ENCODE data around the gene PMFBP1.

PMFBP1 gene

DNA sequence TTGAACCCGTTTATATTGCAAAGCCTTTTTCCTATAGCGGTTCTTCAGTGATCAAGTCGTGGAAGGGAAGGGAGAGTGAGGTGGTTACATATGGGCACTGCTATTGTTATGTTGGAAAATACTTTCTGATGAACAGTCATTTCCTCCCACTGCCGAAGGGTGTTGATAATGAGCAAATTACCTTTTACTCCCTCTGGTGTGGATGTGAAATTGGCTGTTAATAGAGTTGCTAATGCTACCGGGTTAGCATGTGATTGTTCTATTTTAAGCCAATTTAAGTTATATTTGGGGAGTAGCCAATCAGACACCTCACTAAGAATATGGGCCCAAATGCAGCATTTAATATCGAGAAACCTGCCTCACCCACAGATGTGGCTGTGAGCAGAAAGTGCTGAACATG lies 15.6 kb upstream of the PMFBP1 start:
- no peak for DNase-seq

DNA sequence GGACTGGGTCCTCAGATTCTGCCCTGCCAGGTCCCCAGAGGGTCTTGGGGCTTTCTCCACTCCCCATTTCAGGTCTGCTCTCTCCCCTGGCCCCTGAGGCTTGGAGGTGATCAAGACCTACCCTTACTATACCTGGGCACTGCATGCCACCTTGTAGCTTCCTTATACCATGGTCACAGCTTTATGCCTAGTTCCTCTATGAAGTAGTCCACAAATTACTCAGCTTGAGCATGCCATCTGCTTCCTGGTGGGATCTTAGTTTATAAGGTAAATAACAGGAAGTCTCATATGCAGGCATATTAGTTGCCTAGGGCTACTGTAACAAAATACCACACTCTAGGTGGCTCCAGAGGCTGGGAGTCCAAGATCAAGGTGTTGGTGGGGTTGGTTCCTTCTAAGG lies 11.0 kb upstream of the PMFBP1 start:
- no peak for DNase-seq

DNA sequence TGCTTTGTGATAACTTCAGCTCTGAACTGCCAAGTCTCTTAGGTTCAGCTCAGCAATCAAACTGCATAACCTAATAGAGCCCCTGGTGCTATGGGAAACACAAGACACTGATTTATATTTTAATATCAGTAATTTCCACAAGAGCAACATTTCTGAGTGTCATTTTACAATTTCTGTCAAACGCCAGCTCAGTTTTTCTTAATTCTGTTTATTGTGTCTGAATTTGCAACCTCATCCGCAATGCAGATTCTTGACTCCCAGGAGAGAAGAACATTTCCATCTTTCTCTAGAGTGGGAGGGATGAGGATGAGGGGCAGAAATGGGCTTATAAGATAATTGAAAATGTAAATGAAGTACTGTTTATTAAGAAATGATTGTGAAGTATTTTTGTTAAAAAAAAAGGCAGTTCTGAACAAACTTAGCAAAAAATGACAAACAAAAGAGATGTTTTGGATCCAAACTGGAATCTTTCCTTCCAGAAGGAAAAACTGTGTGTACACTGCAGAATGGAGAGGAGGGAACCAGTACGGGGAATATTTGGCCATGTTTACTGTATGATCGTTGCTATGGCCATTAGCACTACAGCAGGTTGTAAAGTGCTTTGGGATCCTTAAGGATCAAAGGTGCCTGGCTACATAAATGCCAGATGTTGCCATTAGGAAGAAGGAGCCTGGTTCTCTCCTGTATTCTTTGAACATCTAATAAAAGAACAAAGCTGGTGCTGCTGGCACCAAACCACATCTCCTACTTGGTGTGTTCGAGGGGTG lies 7.4 kb upstream of the PMFBP1 start:
- no peak for DNase-seq

DNA sequence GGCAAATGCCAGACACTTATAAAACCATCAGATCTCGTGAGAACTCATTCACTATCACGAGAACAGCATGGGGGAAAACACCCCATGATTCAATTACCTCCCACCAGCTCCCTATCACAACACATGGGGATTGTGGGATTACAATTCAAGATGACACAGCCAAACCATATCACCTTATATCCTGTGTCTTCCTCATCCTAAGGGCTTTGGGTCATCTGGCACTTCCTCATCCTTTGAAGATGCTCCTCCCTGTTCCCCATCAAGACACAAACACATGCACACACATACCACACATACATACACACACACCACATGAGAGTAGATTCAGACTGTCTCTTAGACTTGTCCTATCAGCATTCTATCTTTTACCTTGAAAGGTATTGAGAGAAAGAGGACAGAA lies 2.8 kb upstream of the PMFBP1 start:
- DNase-seq: no peak

DNA sequence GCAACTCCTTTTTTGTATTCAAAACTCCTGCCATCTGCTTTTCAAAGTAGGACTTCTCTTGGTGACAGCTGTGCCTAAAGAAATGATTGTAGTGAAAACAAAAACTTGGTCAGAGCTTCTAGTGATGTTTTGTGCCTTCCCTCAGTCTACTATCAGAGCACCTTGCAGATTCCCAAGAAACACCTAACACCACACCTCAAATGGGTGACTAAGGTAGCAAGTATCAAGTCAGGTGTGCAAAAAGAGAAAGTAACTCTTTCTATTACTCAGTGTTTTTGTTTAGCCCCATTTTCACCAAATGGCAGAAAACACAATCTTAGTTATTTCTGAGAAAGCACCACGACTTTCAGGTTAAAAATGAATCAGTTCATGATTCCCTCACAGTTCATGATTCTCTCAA lies 2.0 kb upstream of the PMFBP1 start:
- DNase-seq: no peak

DNA sequence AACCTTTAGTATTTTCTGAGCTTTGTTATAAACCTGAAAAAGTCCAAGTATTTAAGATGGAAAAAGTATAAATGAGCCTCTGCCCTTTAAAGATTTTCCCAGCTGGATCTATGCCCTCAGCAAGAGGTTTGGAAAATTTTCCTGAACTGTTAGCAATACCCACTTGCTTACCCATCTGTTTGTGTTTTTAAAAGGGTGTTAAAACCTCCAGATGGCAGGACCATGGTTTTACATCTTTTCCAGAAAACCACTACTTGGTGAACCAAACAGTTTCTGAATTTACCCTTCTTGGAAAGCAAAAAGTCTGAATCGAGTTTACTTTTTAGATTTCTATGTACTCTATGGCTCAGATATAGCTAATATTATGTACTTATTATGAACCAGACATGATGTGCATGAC lies 719 bp downstream of the PMFBP1 start:
- DNase-seq: no peak

DNA sequence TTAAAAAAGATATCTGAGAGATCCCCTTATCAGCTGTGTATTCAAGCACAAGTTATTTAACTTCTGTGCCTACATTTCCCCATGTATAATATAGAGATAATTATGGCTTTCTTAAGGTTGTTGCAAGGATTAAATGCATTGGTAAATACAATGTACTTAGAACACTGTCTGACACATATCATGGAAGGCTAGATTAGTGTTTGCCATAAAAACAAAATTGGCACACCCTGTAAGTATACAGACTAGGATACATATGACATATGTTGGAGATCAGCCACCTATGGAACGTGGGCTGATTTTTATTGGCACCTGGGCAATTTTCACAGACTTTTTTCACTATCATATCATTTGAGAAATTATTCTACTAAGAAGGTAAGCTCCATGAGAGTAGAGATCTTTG lies 2.2 kb downstream of the PMFBP1 start:
- no peak for DNase-seq

DNA sequence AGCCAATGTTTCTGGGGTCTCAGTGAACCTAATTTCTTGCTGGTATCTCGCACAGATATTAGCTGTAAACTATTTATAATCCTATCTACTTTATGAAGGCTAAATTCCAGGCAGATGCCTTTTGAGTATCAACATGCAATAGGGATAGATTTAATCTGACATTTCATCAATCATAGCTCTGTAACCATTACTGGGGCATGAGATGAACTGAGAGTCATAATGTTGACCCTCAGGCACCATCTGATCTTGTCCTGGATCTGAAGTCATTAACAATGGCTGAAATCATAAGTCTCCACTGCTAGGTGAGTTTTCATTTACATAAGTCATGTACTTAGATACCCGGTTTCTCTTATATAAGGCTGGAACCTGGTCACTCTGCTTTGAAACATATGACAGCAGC lies 3.6 kb downstream of the PMFBP1 start:
- DNase-seq: no peak

DNA sequence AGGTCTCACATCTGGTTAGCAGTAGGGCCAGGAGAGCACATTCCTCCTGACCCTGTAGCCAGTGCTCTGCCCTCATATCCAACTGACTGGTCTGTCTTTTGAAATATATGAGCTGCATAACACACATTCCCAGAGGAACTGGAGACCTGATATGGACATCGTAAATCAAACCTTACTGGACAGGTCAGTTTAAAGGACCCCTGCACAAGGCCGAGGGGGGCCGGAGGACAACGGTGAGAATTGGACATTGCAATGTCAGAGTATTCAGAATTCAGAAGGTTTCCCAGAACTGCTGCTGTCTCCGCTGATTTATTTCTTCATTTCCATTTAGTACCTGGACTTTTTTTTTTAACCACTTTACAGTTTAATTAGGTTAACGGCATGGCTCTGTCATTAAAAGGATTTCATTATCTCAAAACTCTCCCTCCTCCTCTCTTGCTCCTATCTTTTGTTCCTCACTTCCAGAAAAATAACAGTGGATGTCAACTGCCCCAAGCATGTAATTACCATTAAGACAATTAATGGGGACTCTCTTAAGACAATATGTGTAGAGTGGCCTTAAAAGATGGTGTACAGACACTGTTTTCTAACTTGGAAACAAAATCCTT lies 4.9 kb downstream of the PMFBP1 start:
- no peak for DNase-seq

DNA sequence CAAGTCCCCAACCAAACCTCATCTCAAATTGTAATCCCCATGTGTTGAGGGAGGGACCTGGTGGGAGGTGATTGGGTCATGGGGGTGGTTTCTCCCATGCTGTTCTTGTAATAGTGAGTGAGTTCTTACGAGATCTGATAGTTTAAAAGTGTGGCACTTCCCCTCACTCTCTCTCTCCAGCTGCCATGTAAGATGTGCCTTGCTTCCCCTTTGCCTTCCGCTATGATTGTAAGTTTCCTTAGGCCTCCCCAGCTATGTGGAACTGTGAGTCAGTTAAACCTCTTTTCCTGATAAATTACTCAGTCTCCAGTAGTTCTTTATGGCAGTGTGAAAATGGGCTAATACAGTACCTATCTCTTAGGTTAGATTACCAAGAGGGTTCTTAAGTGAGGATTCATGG lies 5.8 kb downstream of the PMFBP1 start:
- no peak for DNase-seq

DNA sequence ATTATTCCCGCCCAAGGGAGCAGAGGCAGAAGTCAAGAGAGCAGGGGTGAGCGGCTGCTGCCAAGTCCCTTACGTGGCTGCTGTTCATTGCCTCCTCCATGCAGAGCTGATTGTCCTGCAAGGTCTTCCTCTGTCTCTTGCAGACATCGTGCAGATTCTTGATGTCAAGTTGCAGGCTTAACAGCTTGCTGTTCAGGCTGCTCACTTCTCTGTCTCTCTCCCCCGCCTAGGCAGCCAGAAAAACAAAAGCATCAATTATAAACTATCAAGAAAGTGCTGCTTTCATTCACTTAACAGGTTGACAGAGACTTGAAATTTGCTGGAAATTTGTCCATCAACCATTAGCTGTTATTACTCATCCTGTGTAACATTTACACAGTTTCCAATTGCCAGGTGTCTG lies 7.3 kb downstream of the PMFBP1 start:
- DNase-seq: no peak

DNA sequence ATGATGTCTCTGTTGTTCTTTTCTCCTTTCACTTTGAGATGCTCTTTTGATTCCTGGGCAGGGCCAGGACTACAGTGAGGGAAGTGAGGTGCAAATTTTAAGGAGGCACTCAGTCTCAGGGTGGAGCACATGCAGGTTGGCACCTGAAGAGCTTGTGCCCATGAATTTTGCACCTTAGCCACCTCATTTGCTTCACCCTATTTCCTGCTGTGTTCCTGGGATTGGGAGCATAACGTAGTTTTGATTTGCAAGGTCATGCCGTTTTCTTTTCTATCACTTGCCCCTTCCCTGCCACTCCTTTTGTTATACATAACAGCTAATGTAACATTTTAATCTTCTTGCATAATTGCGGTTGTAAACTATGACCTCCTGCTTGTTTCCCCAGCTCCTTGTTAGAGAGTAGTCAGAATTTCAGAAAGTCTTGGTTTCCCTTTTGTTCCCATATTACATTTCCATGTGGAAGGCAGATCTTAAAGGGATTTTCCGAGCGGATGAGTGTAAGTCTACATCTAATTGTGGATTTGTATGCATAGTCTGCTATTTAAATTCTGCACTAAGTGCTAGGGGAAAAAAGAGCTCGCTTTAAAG lies 9.8 kb downstream of the PMFBP1 start:
- no peak for DNase-seq

DNA sequence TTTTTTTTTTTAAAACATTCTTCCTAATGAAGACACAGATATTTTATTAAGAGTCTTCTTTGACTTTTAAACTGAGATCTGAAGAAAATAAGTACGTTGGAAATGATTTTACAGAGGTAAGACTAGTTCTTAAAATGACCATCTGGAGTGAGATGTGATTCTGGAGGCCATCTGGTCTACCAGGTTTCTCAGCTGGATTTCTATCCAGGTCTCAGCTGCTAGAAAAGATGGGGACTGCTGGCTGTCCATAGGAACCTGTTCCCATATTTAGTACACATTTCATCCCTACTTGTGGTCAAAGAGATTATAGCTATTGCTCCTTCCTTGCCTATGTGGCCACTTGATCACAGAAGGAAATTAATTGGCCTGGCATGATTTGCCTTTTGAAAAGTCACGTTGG lies 12.2 kb downstream of the PMFBP1 start:
- DNase-seq: no peak

DNA sequence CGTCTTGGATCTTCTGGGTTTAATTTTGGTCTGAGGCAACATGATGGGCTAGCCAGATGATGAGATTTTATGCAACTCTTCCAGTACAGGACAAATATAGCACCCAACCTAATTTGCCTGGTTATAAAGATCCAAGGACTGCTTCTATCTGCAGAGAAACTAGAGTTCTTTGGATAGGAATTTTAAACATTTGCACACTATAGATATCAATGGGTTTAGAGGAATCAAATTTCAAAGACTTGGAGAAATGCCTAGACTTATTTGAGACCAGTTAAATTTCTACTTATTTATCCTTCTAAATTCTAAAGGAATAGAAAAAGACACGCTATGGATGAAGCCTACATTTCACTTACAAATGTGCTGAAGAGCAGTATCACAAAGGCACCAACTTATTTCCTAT lies 12.6 kb downstream of the PMFBP1 start:
- no peak for DNase-seq

DNA sequence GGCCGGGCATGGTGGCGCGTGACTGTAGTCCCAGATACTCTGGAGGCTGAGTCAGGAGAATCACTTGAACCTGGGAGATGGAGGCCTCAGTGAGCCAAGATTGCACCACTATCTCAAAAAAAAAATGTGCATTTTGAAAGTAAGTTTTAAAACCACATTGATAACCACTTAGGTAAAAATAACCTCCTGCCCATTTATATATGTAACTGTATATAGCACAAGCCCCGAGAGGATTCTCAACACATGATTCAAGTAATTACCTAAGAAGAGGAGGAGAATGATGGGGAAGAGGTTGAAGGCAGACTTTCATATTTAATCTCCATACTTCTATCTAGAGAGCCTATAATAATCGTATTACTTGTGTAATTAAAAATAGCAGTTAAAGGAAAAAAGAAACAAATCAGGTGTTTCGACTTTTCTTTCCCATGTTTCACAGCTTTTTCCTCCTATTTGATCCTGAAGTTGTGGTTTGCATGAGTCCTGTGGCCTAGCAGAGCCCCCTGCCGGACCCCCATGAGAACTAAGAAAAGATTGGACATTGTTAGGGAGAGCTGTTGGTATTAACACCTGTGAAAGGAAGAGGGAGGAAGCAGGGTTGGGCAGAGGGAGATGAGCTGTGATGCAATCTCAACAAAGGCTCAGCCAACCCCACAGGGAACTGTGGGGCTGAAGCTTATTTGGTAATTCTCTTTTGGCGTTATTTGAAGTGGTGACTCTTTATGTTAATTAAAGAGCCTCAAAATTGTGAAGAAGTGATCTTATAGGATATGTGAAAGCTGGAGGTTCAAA lies 22.1 kb downstream of the PMFBP1 start:
- no peak for DNase-seq

DNA sequence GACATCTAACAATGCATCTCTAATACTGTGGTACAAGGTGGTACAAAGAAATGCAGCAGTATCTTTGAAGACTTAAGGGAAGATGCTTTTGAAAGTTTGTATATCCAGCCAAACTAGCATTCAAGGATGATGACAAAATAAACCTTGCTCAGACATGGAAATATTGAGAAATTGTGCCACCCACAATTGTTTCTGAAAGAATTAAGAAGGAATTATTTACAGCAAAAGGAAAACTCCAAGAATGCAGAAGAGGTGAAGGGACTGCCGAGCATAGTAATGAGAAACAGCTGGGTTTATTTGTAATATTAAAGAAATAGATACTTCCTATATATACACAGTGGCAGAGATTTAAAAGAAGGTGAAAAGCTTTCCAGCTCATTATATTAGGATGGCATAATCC lies 29.5 kb downstream of the PMFBP1 start:
- no peak for DNase-seq

DNA sequence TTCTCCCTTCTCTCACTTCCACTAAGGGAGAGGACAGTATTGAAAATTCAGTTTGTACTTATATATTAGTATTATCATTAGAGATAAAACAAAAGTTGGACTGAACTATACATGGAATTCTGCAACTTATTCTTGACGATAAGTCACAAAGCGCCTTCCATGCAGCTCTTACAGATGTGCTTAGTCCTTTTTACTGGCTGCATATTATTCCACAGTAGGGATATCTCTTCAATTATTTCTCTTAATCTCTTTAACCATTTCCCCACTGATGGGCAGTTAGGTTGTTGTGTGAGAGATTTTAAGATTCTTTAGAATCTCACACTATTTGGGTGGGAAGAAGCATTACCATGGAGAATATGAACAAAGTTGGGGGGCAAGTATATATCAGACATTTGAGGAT lies 32.0 kb downstream of the PMFBP1 start:
- DNase-seq: no peak

DNA sequence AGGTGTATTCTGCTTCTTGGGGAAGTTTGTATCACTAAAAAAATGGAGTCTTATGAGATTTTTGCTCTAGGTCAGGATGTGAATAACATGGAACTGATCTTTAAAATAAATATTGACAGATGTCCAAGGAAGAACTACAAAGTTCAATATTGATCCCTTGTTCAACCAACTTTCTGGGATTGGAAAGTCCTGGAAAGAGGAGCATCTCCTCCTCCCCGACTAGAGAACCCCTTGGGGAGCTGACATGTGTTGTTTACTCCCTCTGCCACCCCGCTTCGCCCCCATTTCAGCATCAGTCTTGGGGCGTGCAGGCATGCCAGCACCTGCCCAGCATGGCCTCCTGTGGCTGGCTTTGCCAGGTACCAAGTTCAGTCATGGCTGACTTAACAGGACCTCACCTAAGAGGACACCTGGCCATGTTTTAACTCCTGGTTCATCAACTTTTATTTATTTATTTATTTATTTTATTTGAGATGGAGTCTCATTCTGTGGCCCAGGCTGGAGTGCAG lies 33.8 kb downstream of the PMFBP1 start:
- DNase-seq: no peak

DNA sequence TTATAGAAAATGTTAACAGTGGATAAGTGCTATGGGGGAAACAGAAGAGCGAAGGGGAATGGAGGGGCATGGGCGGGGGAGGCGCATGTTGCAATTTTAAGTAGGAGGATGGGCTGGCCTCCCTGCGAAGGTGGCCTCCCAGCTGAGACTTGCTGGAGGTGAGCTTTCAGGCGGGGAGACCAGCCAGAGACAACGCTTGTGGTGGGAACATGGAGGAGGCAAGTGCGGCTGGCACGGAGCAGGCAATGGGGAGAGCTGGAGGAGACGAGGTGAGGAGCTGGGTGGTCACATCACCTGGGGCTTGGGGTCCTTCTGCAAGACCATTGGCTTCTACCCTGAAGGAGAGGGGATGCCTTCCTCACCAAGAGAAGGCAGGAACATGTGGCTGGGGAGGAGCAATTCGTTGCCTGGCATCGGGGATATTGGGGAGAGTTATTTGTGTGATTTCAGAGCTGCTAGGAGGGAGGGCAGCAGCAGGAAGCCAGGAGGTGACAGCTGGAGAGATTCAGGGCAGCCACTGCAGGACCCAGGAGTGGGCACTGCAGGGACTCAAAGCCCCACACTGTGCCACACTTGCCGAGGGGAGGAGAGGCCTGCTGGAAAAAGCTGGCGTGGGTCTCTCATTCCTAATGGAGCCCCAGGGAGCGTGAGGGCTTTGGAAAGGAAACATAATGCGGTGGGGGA lies 34.4 kb downstream of the PMFBP1 start:
- DNase-seq: no peak

DNA sequence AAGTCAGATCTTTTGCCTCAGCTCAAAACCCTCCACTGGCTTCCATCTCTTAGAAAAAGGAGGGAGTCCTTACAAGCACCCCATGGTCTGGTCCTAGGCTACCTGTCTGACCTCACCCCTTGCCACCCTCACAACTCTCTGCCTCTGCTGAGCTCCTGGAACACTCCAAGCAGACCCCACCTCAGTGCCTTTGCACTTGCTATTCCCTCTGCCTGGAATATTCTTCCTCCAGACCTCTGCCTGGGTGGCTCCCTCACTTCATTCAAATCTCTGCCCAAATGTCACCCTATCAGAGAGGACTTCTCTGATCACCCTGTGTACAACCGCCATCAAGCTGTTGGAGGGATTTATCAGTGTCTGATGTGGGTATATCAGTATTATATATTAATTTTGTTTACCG lies 37.4 kb downstream of the PMFBP1 start:
- no peak for DNase-seq

DNA sequence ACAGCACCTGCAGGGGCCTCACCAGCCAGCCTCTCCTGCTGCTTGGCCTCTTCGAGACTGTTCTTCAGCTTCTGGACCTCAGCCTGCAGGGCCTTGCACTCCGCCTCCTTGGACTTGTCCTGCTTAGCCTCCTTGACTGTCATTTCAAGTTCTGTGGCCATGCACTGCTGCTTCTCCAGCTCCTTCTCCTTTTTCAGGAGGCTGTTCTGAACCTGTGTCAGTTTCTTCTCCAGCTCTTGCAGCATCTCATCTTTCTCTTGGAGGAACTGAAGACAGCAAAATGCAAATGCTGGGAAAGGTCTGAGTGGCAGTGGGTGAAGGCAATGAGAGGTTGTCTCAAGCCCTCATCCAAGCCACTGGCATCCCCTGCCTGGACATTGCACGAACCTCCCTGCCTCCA lies 39.2 kb downstream of the PMFBP1 start:
- DNase-seq: no peak

DNA sequence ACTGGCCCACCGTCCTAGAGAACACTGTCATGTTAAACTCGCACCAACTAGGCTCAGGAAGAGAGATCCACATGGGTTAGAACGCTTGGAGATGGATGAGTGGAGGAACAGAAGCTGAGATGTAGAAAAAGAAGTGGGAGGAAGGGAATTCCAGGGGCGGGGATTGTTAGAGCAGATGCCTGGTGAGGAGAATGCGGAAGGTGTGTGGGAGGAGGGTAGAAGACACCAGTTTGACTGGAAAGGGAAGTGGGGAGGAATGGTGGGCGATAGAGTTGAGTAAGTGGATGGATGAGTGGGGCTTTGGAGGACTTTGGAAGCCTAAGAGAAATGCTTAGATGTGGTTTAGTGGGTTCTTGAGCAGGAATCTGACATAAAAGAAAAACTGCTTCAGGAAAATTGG lies 40.9 kb downstream of the PMFBP1 start:
- DNase-seq: no peak
